CD4-positive, alpha-beta T cell (primary cell): ENCODE data around the gene IL4R. TPM values are rescaled to one million over a fixed set of nuclear protein-coding genes. Genes with fewer than 3 reads are reported as not detected.
A peak's percentile ranks its signal among the peaks of the same experiment; 100 is the strongest.

Source experiments
- ATAC-seq: fragments of 200-7000 bp; cut with Tn5 transposase; one replicate; pipeline ENCODE4 v1.10.0; 2022; ENCODE audit warnings: mild to moderate bottlenecking; ENCODE audit not compliant: poor library complexity
- CTCF ChIA-PET: fragments of 350-600 bp; sonication (Branson Sonifier 250); formaldehyde crosslinking; loops from one replicate; lab custom pipeline; 2021; ENCODE audit warnings: antibody characterized with exemption, inconsistent platforms; lab: Charles Lee
- POLR2A ChIA-PET: fragments of 350-600 bp; sonication (Branson Sonifier 250); formaldehyde crosslinking; loops from one replicate; lab custom pipeline; 2021; ENCODE audit warnings: antibody characterized with exemption, inconsistent platforms; lab: Charles Lee
- DNase-seq, 14 experiments: peaks; one replicate each; pipeline ENCODE4 v3.0.0-alpha.2; 2013 to 2020; ENCODE audit warnings: mixed read lengths in 2 of 14
- H3K27ac ChIP-seq, 2 donors: one replicate each; pipeline versions ENCODE4 v1.5.1 to v1.7.0; 2013; ENCODE audit warnings: low read length in 2 of 2, low read depth in 1 of 2, mild to moderate bottlenecking in 1 of 2
- H3K27me3 ChIP-seq, 2 experiments: 1 replicate in 1 of 2; 2 replicates in 1 of 2; pipeline versions ENCODE4 v1.6.1 to v1.7.0; 2013; ENCODE audit warnings: low read length in 2 of 2, control low read depth in 1 of 2, mild to moderate bottlenecking in 1 of 2, moderate library complexity in 1 of 2; ENCODE audit not compliant: insufficient read depth in 2 of 2, control insufficient read depth in 1 of 2
- H3K36me3 ChIP-seq: one replicate; pipeline ENCODE4 v1.6.1; 2013; ENCODE audit warnings: low read length, control low read depth; ENCODE audit not compliant: insufficient read depth
- H3K4me1 ChIP-seq: one replicate; pipeline ENCODE4 v1.6.1; 2013; ENCODE audit warnings: low read length, control low read depth; ENCODE audit not compliant: insufficient read depth
- H3K4me3 ChIP-seq: one replicate; pipeline ENCODE4 v1.5.1; 2013; ENCODE audit warnings: mild to moderate bottlenecking, low read length, moderate library complexity
- H3K9me3 ChIP-seq, 2 experiments: 1 replicate in 1 of 2; 2 replicates in 1 of 2; pipeline versions ENCODE4 v1.6.1 to v1.7.0; 2013; ENCODE audit warnings: low read length in 2 of 2, mild to moderate bottlenecking in 2 of 2, control low read depth in 1 of 2, moderate library complexity in 1 of 2; ENCODE audit not compliant: control insufficient read depth in 1 of 2, insufficient read depth in 1 of 2
- H3K27ac Mint-ChIP-seq: one replicate; pipeline ENCODE4 v1.8.0; 2020; ENCODE audit warnings: mixed read lengths
- H3K27me3 Mint-ChIP-seq: one replicate; pipeline ENCODE4 v1.8.0; 2021; ENCODE audit warnings: mixed read lengths
- H3K36me3 Mint-ChIP-seq: one replicate; pipeline ENCODE4 v1.8.0; 2021; ENCODE audit warnings: low read depth, mixed read lengths
- H3K4me1 Mint-ChIP-seq: one replicate; pipeline ENCODE4 v1.8.0; 2021; ENCODE audit warnings: low read depth, mixed read lengths
- H3K4me3 Mint-ChIP-seq: one replicate; pipeline ENCODE4 v1.8.0; 2020; ENCODE audit warnings: mild to moderate bottlenecking, mixed read lengths
- H3K9me3 Mint-ChIP-seq: one replicate; pipeline ENCODE4 v1.8.0; 2020; ENCODE audit warnings: mixed read lengths
- CTCF ChIP-seq: fragments of 200-600 bp; IDR thresholded peaks from one replicate; pipeline ENCODE4 v1.8.0; 2022; ENCODE audit warnings: antibody characterized with exemption, mild to moderate bottlenecking
- intact Hi-C, 2 experiments: fragments of 100-400 bp; cut with DNase I in 1 of 2; cut with micrococcal nuclease in 1 of 2; formaldehyde crosslinking; loops; one replicate each; pipeline versions ENCODE4 v1.15.1 to v1.9.0; 2023 to 2025; cut with DNase I, micrococcal nuclease
- total RNA-seq, 174 experiments: library from RNA in 2 of 174; stranded (reverse) in 2 of 174; gene quantifications; one replicate each; pipeline ENCODE4 v1.2.3 and lab custom pipeline; 2021 to 2026

Gene IL4R
- total RNA-seq, 2 experiments from 2014 or later = 145 to 147 TPM

GRCh38 chr16:27267037-27267677 lies 46.6 kb upstream of the IL4R start:
- peaks cover 78% of the 10 kb centered on the region for H3K4me1 Mint-ChIP-seq
- no peak overlapping the region for H3K4me3 ChIP-seq
- CTCF ChIA-PET = interaction anchor here (1.1 kb wide), 2 partner anchors 32 to 37 kb away, joined by 4 to 6 read pairs; no protein-coding TSS in a partner anchor
- H3K9me3 ChIP-seq = no peaks in the 10 kb centered on the region
- peak overlapping the region; percentile 98 for H3K27ac Mint-ChIP-seq
- POLR2A ChIA-PET = interaction anchor here (1.3 to 2.7 kb wide), 2 partner anchors 32 to 36 kb away, joined by 5 to 18 read pairs; no protein-coding TSS in a partner anchor
- peaks cover 12% of the 10 kb centered on the region for H3K36me3 Mint-ChIP-seq
- intact Hi-C loops = no loop called here
- DNase-seq (no peak), ATAC-seq (no peak)
- H3K4me1 ChIP-seq = peaks cover 30% of the 10 kb centered on the region
- H3K27me3 ChIP-seq = no peaks in the 10 kb centered on the region
- H3K27me3 Mint-ChIP-seq = no peaks in the 10 kb centered on the region
- H3K9me3 Mint-ChIP-seq = no peaks in the 10 kb centered on the region
- H3K36me3 ChIP-seq = no peaks in the 10 kb centered on the region
- H3K4me3 Mint-ChIP-seq = peak overlapping the region; percentile 100
- TF ChIP-seq CTCF = no peak
- H3K27ac ChIP-seq = no peak overlapping the region

- H3K4me3 Mint-ChIP-seq = peak within 1 kb of the TSS; percentile 100
- no peaks in the 10 kb centered on the region for H3K27me3 ChIP-seq
- ATAC-seq (peak; percentile 97), DNase-seq (peak; percentile 91 to 98 (median 96))
- intact Hi-C loops = loop anchor here (1.0 to 2.0 kb wide), 4 partner anchors 33 to 64 kb away; no protein-coding TSS in a partner anchor
- no peak for TF ChIP-seq CTCF
- H3K4me1 Mint-ChIP-seq = peaks cover 73% of the 10 kb centered on the region
- peaks cover 39% of the 10 kb centered on the region for H3K4me1 ChIP-seq
- peak within 1 kb of the TSS; percentile 86 for H3K4me3 ChIP-seq
- no peaks in the 10 kb centered on the region for H3K36me3 ChIP-seq
- peaks cover 12% of the 10 kb centered on the region for H3K36me3 Mint-ChIP-seq
- peak within 1 kb of the TSS; percentile 98 for H3K27ac Mint-ChIP-seq
- peak within 1 kb of the TSS; percentile 81 to 88 for H3K27ac ChIP-seq
- POLR2A ChIA-PET = interaction anchor here (0.6 to 2.7 kb wide), 10 partner anchors 8 to 99 kb away, joined by 3 to 18 read pairs (median 4); no protein-coding TSS in a partner anchor
- CTCF ChIA-PET = interaction anchor here (0.8 to 1.1 kb wide), 2 partner anchors 34 to 99 kb away, joined by 3 to 6 read pairs; no protein-coding TSS in a partner anchor
- no peaks in the 10 kb centered on the region for H3K27me3 Mint-ChIP-seq
- H3K9me3 Mint-ChIP-seq = no peaks in the 10 kb centered on the region
- H3K9me3 ChIP-seq = no peaks in the 10 kb centered on the region
These were observed 45.1 kb upstream of the IL4R start, which contains the start of gene NSMCE1 for GRCh38 chr16:27268376-27269299. NSMCE1 (minus strand) TSS chr16:27268772; CDS start chr16:27257570, 11,202 bp downstream.
